EL (cell line): ENCODE results near the gene OR5B21.

Experiments used
- DNase-seq: peaks from one replicate; pipeline ENCODE4 v3.0.0-alpha.2; 2016

Gene OR5B21

DNA sequence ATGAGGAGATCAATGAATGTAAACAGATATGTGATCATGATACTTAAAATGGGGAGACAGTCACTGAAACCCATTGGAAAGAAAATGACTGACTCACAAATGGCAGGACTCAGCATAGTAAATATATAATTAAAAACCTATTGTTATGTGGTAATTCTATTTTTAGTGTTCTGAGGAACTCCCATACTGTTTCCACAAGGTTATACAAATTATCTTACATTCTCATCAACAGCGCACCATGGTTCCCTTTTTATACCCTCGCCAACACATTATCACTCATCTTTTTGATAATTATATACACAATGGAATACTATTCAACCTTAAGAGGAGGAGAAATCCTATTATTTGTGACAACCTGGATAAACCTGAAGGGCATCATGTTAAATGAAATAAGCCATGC is 17.1 kb downstream of the OR5B21 start:
- DNase-seq: no peak

GRCh38 chr11:58487170-58487569 is 20.7 kb downstream of the OR5B21 start:
- DNase-seq: no peak

DNA sequence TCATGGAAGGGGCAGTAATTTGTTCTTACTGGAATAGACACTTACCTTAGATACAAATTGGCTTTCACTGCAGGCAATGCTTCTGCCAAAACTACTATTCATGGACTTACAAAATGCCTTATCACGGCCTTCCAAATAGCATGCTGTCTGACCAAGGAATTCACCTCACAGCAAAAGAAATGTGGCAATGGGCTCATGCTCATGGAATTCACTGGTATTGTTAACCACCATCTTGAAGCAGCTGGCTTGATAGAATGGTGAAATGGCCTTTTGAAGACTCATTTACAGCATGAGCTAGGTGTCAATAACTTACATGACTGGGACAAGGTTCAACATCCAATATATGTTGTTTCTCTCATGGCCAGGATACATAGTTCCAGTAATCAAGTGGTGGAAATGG is 21.9 kb downstream of the OR5B21 start:
- DNase-seq: no peak

GRCh38 chr11:58471892-58472291 is 36.0 kb downstream of the OR5B21 start:
- DNase-seq: no peak

GRCh38 chr11:58466293-58466692 is 41.6 kb downstream of the OR5B21 start:
- DNase-seq: peak; percentile 14

- no peak for DNase-seq
Measured at GRCh38 chr11:58465690-58466089, 42.2 kb downstream of the OR5B21 start.
